HEK293 (cell line): ENCODE data around the gene DRC3.

Source experiments
- FEZF1 ChIP-seq: fragments of 450-650 bp; formaldehyde crosslinking; IDR thresholded peaks from 2 replicates; pipeline ENCODE4 v1.5.1; 2016; ENCODE audit warnings: missing biosample characterization, missing genetic modification characterization
- GLI4 ChIP-seq: fragments of 450-650 bp; formaldehyde crosslinking; IDR thresholded peaks from 2 replicates; pipeline ENCODE4 v1.5.1; 2016; ENCODE audit warnings: missing biosample characterization, missing genetic modification characterization
- HOXC10 ChIP-seq: sonication (generic); formaldehyde crosslinking; IDR thresholded peaks from 2 replicates; pipeline ENCODE4 v1.8.1; 2023; ENCODE audit warnings: mild to moderate bottlenecking, missing genetic modification reagents
- MYNN ChIP-seq: fragments of 450-650 bp; formaldehyde crosslinking; IDR thresholded peaks from 2 replicates; pipeline ENCODE4 v1.5.1; 2016; ENCODE audit warnings: missing biosample characterization, missing genetic modification characterization, borderline replicate concordance
- SETDB1 ChIP-seq: IDR thresholded peaks from one replicate; pipeline ENCODE4 v1.6.1; 2017; ENCODE audit warnings: mild to moderate bottlenecking, low read length, moderate library complexity, mixed read lengths; ENCODE audit not compliant: insufficient read length
- SP7 ChIP-seq: fragments of 450-650 bp; formaldehyde crosslinking; IDR thresholded peaks from 2 replicates; pipeline ENCODE4 v1.5.1; 2016; ENCODE audit warnings: missing biosample characterization, missing genetic modification characterization
- TCF7L2 ChIP-seq: IDR thresholded peaks from 2 replicates; pipeline ENCODE4 v1.6.1; 2011; ENCODE audit warnings: low read depth, mild to moderate bottlenecking, inconsistent platforms, low read length, moderate library complexity, borderline replicate concordance
- ZBTB17 ChIP-seq: fragments of 450-650 bp; formaldehyde crosslinking; IDR thresholded peaks from 2 replicates; pipeline ENCODE4 v1.5.1; 2016; ENCODE audit warnings: missing biosample characterization, missing genetic modification characterization
- ZNF16 ChIP-seq: fragments of 450-650 bp; formaldehyde crosslinking; IDR thresholded peaks from 2 replicates; pipeline ENCODE4 v1.5.1; 2016; ENCODE audit warnings: low read depth, missing biosample characterization, missing genetic modification characterization
- ZNF175 ChIP-seq: fragments of 450-650 bp; formaldehyde crosslinking; IDR thresholded peaks from 2 replicates; pipeline ENCODE4 v1.5.1; 2016; ENCODE audit warnings: missing biosample characterization, missing genetic modification characterization
- ZNF214 ChIP-seq: fragments of 450-650 bp; formaldehyde crosslinking; IDR thresholded peaks from 2 replicates; pipeline ENCODE4 v1.5.1; 2017; ENCODE audit warnings: missing biosample characterization, mild to moderate bottlenecking, missing genetic modification characterization, borderline replicate concordance
- ZNF248 ChIP-seq: fragments of 450-650 bp; formaldehyde crosslinking; IDR thresholded peaks from 2 replicates; pipeline ENCODE4 v1.5.1; 2017; ENCODE audit warnings: missing biosample characterization, missing genetic modification characterization
- ZNF324 ChIP-seq: fragments of 450-650 bp; formaldehyde crosslinking; IDR thresholded peaks from 2 replicates; pipeline ENCODE4 v1.5.1; 2016; ENCODE audit warnings: missing biosample characterization, missing genetic modification characterization
- ZNF560 ChIP-seq: fragments of 450-650 bp; formaldehyde crosslinking; IDR thresholded peaks from 2 replicates; pipeline ENCODE4 v1.5.1; 2017; ENCODE audit warnings: missing biosample characterization, missing genetic modification characterization, borderline replicate concordance
- ZNF600 ChIP-seq: fragments of 450-650 bp; formaldehyde crosslinking; IDR thresholded peaks from 2 replicates; pipeline ENCODE4 v1.5.1; 2016; ENCODE audit warnings: missing biosample characterization, missing genetic modification characterization
- ZNF629 ChIP-seq: fragments of 450-650 bp; formaldehyde crosslinking; IDR thresholded peaks from 2 replicates; pipeline ENCODE4 v1.5.1; 2017; ENCODE audit warnings: missing biosample characterization, missing genetic modification characterization
- ZNF664 ChIP-seq: fragments of 450-650 bp; formaldehyde crosslinking; IDR thresholded peaks from 2 replicates; pipeline ENCODE4 v1.5.1; 2016; ENCODE audit warnings: missing biosample characterization, missing genetic modification characterization
- ZNF701 ChIP-seq: fragments of 450-650 bp; formaldehyde crosslinking; IDR thresholded peaks from 2 replicates; pipeline ENCODE4 v1.5.1; 2016; ENCODE audit warnings: missing biosample characterization, missing genetic modification characterization
- ZNF837 ChIP-seq: fragments of 450-650 bp; formaldehyde crosslinking; IDR thresholded peaks from 2 replicates; pipeline ENCODE4 v1.5.1; 2016; ENCODE audit warnings: missing biosample characterization, missing genetic modification characterization
- TF ChIP-seq, protein P1 (sequence below): fragments of 450-650 bp; formaldehyde crosslinking; IDR thresholded peaks from 2 replicates; pipeline ENCODE4 v1.5.1; 2016; ENCODE audit warnings: missing biosample characterization, missing genetic modification characterization
- TF ChIP-seq, protein P2 (sequence below): fragments of 450-650 bp; formaldehyde crosslinking; IDR thresholded peaks from 2 replicates; pipeline ENCODE4 v1.5.1; 2017; ENCODE audit warnings: missing biosample characterization, missing genetic modification characterization
- TF ChIP-seq, protein P3 (sequence below): fragments of 450-650 bp; formaldehyde crosslinking; IDR thresholded peaks from 2 replicates; pipeline ENCODE4 v1.5.1; 2016; ENCODE audit warnings: missing biosample characterization, missing genetic modification characterization
- TF ChIP-seq, protein P4 (sequence below): fragments of 450-650 bp; formaldehyde crosslinking; IDR thresholded peaks from 2 replicates; pipeline ENCODE4 v1.5.1; 2016; ENCODE audit warnings: missing biosample characterization, missing genetic modification characterization
- TF ChIP-seq, protein P5 (sequence below): fragments of 450-650 bp; formaldehyde crosslinking; IDR thresholded peaks from 2 replicates; pipeline ENCODE4 v1.5.1; 2016; ENCODE audit warnings: missing biosample characterization, missing genetic modification characterization
- TF ChIP-seq, protein P6 (sequence below): fragments of 450-650 bp; formaldehyde crosslinking; IDR thresholded peaks from 2 replicates; pipeline ENCODE4 v1.5.1; 2017; ENCODE audit warnings: missing biosample characterization, missing genetic modification characterization
- TF ChIP-seq, protein P7 (sequence below): fragments of 450-650 bp; formaldehyde crosslinking; IDR thresholded peaks from 2 replicates; pipeline ENCODE4 v1.5.1; 2017; ENCODE audit warnings: missing biosample characterization, missing genetic modification characterization

The DRC3 gene

DNA sequence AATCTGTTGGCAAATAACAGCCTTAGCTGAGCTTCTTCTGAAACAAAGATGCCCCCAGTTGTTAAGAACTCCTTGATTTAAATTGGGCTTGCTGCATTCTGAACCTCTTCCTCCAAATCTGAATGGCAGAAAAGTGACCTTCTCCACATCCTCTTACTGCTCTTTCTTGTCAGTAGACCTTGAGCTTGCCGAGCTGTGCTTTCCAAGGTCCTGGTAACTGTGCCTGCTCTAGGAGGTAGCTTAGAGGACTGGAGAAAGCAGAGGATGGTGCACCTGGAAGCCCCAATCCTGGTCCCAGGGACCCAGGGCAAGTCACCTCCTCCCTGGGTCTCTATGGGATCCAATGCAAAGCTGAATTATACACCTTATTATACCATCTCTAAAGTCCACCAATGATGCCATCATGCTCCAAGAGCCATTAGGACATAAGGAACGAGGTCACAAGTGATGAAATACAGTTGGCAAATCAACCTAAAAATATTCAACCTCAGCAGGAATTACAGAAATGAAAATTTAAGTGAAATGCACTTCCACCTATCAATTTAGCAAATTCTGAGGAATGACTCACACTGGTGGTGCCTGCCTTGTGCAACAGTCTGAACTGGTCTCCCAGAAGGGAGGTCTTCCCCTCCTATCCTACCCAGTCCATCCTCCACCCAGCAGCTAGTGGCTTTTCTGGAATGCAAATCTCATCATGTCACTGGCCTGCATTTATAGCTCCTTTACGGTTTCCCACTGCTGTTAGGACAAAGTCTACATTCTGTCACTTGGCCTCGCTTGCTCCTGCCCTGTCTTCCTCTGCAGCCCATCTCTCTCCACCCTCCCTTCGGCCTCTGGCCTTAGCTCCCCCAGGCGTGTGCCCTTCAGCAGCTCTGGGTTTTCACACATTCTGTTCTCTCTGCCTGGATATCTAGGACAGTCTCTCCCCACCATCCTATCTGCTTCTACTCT, 37.1 kb upstream of the DRC3 start (continued):
- TF ChIP-seq, protein P1, sequence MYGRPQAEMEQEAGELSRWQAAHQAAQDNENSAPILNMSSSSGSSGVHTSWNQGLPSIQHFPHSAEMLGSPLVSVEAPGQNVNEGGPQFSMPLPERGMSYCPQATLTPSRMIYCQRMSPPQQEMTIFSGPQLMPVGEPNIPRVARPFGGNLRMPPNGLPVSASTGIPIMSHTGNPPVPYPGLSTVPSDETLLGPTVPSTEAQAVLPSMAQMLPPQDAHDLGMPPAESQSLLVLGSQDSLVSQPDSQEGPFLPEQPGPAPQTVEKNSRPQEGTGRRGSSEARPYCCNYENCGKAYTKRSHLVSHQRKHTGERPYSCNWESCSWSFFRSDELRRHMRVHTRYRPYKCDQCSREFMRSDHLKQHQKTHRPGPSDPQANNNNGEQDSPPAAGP (tag by site-specific recombination): no peak
- TF ChIP-seq ZBTB17 (tag by site-specific recombination): 0 out of 2 replicates have a peak, but pooled peaks have one; percentile 15
- TF ChIP-seq ZNF560 (tag by site-specific recombination): no peak
- peak; percentile 69 for TF ChIP-seq ZNF600
- no peak for TF ChIP-seq ZNF248
- TF ChIP-seq, protein P2, sequence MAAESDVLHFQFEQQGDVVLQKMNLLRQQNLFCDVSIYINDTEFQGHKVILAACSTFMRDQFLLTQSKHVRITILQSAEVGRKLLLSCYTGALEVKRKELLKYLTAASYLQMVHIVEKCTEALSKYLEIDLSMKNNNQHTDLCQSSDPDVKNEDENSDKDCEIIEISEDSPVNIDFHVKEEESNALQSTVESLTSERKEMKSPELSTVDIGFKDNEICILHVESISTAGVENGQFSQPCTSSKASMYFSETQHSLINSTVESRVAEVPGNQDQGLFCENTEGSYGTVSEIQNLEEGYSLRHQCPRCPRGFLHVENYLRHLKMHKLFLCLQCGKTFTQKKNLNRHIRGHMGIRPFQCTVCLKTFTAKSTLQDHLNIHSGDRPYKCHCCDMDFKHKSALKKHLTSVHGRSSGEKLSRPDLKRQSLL (tag by site-specific recombination): no peak
- TF ChIP-seq SP7 (tag by site-specific recombination): peak; percentile 67
- TF ChIP-seq, protein P3, sequence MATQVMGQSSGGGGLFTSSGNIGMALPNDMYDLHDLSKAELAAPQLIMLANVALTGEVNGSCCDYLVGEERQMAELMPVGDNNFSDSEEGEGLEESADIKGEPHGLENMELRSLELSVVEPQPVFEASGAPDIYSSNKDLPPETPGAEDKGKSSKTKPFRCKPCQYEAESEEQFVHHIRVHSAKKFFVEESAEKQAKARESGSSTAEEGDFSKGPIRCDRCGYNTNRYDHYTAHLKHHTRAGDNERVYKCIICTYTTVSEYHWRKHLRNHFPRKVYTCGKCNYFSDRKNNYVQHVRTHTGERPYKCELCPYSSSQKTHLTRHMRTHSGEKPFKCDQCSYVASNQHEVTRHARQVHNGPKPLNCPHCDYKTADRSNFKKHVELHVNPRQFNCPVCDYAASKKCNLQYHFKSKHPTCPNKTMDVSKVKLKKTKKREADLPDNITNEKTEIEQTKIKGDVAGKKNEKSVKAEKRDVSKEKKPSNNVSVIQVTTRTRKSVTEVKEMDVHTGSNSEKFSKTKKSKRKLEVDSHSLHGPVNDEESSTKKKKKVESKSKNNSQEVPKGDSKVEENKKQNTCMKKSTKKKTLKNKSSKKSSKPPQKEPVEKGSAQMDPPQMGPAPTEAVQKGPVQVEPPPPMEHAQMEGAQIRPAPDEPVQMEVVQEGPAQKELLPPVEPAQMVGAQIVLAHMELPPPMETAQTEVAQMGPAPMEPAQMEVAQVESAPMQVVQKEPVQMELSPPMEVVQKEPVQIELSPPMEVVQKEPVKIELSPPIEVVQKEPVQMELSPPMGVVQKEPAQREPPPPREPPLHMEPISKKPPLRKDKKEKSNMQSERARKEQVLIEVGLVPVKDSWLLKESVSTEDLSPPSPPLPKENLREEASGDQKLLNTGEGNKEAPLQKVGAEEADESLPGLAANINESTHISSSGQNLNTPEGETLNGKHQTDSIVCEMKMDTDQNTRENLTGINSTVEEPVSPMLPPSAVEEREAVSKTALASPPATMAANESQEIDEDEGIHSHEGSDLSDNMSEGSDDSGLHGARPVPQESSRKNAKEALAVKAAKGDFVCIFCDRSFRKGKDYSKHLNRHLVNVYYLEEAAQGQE (tag by site-specific recombination): peak; percentile 86
- no peak for TF ChIP-seq ZNF837
- TF ChIP-seq ZNF701 (tag by site-specific recombination): no peak
- TF ChIP-seq, protein P4, sequence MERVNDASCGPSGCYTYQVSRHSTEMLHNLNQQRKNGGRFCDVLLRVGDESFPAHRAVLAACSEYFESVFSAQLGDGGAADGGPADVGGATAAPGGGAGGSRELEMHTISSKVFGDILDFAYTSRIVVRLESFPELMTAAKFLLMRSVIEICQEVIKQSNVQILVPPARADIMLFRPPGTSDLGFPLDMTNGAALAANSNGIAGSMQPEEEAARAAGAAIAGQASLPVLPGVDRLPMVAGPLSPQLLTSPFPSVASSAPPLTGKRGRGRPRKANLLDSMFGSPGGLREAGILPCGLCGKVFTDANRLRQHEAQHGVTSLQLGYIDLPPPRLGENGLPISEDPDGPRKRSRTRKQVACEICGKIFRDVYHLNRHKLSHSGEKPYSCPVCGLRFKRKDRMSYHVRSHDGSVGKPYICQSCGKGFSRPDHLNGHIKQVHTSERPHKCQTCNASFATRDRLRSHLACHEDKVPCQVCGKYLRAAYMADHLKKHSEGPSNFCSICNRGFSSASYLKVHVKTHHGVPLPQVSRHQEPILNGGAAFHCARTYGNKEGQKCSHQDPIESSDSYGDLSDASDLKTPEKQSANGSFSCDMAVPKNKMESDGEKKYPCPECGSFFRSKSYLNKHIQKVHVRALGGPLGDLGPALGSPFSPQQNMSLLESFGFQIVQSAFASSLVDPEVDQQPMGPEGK (tag by site-specific recombination): peak; percentile 44
- TF ChIP-seq ZNF629 (tag by site-specific recombination): peak; percentile 68
- no peak for TF ChIP-seq ZNF214 (tag by site-specific recombination)
- TF ChIP-seq, protein P5, sequence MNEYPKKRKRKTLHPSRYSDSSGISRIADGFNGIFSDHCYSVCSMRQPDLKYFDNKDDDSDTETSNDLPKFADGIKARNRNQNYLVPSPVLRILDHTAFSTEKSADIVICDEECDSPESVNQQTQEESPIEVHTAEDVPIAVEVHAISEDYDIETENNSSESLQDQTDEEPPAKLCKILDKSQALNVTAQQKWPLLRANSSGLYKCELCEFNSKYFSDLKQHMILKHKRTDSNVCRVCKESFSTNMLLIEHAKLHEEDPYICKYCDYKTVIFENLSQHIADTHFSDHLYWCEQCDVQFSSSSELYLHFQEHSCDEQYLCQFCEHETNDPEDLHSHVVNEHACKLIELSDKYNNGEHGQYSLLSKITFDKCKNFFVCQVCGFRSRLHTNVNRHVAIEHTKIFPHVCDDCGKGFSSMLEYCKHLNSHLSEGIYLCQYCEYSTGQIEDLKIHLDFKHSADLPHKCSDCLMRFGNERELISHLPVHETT (tag by site-specific recombination): no peak
- no peak for TF ChIP-seq FEZF1 (tag by site-specific recombination)
- no peak for TF ChIP-seq HOXC10 (CRISPR knock-in tag)
- TF ChIP-seq, protein P6, sequence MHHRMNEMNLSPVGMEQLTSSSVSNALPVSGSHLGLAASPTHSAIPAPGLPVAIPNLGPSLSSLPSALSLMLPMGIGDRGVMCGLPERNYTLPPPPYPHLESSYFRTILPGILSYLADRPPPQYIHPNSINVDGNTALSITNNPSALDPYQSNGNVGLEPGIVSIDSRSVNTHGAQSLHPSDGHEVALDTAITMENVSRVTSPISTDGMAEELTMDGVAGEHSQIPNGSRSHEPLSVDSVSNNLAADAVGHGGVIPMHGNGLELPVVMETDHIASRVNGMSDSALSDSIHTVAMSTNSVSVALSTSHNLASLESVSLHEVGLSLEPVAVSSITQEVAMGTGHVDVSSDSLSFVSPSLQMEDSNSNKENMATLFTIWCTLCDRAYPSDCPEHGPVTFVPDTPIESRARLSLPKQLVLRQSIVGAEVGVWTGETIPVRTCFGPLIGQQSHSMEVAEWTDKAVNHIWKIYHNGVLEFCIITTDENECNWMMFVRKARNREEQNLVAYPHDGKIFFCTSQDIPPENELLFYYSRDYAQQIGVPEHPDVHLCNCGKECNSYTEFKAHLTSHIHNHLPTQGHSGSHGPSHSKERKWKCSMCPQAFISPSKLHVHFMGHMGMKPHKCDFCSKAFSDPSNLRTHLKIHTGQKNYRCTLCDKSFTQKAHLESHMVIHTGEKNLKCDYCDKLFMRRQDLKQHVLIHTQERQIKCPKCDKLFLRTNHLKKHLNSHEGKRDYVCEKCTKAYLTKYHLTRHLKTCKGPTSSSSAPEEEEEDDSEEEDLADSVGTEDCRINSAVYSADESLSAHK (tag by site-specific recombination): no peak
- no peak for TF ChIP-seq ZNF324 (tag by site-specific recombination)
- TF ChIP-seq ZNF16 (tag by site-specific recombination): no peak
- TF ChIP-seq GLI4 (tag by site-specific recombination): no peak
- TF ChIP-seq TCF7L2: no peak
- TF ChIP-seq, protein P7, sequence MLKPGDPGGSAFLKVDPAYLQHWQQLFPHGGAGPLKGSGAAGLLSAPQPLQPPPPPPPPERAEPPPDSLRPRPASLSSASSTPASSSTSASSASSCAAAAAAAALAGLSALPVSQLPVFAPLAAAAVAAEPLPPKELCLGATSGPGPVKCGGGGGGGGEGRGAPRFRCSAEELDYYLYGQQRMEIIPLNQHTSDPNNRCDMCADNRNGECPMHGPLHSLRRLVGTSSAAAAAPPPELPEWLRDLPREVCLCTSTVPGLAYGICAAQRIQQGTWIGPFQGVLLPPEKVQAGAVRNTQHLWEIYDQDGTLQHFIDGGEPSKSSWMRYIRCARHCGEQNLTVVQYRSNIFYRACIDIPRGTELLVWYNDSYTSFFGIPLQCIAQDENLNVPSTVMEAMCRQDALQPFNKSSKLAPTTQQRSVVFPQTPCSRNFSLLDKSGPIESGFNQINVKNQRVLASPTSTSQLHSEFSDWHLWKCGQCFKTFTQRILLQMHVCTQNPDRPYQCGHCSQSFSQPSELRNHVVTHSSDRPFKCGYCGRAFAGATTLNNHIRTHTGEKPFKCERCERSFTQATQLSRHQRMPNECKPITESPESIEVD (tag by site-specific recombination): peak; percentile 72
- TF ChIP-seq ZNF664 (tag by site-specific recombination): no peak
- no peak for TF ChIP-seq SETDB1
- no peak for TF ChIP-seq ZNF175 (tag by site-specific recombination)
- no peak for TF ChIP-seq MYNN (tag by site-specific recombination)
